ENCODE measurements around the gene UBN1. TPM values are rescaled to one million over a fixed set of nuclear protein-coding genes. Genes with fewer than 3 reads are reported as not detected.
"Not testable (repeated sequence)": the region's sequence is repeated elsewhere in the genome, so short reads cannot be mapped to it uniquely, and the experiment has no call there.

Gene UBN1
- total RNA-seq, 1 donor from 2014 or later = 23.5 TPM

GRCh38 chr16:4909825-4910224 is 62.5 kb downstream of the UBN1 start:
- no peak for DNase-seq

DNA sequence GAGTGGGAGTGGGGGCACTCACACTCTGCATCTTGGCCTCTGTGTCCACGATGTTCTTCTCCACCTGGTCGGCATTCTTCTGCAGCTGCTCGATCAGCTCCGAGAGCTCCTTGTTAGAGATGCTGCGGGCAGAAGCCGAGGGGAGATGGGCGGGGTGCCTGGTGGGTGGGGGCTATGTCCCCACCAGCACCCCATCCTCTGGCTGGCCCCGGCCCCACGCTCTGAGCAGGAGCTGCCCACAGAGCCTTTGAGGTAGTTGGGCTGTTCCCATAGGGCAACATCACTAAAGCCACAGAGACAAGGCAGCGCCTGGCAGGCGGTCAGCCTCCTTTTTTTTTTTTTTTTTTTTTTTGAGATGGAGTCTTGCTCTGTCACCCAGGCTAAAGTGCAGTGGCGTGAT is 63.5 kb downstream of the UBN1 start:
- DNase-seq = no peak

- DNase-seq = no peak
These were observed 64.7 kb downstream of the UBN1 start for GRCh38 chr16:4911970-4912386.

DNA sequence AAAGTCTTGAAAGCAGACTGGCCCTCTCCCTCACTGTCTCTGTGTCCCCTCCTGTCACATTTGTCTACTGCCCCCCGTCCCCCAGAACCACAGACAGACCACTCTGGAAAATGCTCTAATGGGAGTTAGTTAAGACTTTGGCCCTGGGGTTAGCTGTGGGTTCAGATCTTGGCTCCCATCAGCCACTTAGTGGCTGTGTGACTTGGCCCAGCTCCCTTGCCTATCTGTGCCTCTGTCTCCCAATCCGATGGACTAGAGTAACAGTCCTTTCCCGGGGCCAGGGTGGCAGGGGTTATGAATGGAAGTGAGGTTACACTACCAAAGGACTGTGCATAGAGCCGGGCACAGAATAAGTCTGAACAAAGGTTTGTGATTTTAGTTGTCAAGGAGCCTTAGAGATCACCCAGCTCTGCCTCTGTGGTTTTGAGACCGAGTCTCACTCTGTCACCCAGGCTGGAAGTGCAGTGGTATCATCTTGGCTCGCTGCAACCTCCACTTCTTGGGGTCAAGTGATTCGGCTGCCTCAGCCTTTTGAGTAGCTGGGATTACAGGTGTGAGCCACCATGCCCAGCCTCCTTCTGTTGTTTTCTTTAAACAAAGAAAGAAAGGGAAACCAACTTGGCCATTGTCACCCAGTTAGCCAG is 66.0 kb downstream of the UBN1 start:
- DNase-seq = no peak

DNA sequence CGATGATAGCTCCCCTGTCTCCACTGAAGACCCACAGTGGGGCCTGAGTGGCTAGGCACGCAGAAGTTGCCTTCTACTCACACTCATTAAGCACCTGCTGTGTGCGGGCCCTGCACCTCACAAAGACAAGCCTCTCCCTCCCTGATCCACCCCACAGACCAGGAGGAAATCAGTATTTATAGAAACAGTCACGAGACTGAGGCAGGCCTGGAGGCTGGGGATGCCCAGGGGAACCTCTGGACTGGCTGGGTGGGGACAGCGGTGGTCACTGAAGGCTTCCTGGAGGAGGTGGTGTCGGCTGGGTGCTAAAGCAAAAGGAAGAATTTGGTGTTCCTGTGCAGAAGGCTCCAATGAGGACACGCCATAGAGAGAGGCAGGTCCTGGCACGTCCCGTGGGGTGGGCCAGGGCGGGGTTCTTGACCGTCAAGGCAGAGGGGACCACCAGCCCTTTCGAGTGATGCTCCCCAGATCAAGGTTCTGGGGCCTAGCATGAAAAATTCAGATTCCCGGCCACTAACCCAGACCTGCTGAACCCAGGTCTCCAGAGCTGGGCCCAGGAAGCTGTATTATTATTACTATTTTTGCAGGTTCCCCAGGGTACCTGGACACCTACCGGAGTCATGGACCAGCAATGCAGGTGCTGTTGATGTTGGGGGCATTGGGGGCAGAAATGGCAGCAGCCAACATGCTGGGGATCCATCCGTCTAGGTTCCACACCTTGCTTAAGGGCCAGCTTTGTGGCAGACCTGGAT is 66.7 kb downstream of the UBN1 start:
- no peak for DNase-seq

DNA sequence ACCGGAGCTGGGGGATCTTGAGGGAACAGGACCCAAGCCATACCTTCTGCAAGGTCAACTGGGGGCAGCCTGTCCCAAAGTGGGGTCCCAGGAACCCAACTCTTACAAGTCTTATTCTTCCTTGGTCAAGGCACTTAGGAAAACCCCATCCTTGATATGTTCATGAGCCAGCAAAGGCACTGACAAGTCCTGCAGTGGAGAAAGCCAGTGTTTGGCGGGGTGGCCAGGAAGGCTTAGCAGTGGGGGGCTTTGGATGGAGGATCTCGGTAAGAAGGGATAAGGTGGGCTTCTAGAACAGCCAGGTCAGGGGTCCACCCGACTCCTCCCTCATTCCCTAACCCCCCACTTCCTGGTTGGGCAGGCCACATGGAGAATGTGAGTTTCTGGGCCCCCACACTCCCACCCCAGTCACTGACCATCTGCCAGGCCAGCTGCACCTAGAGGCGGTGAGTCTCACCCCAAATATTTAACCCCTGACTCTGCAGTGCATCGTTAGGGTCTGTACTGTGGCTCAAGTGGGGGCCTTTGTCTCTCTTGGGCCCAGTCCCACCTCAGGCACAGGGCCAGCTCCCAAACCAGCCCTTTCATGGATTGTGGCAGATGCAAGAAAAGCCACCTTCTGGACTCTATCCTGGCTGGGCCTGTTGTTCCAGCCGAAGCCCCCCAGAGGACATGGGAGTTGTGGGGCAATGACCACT is 67.4 kb downstream of the UBN1 start:
- DNase-seq = no peak

- no peak for DNase-seq
These were observed 68.0 kb downstream of the UBN1 start for GRCh38 chr16:4915226-4915761.

- no peak for DNase-seq
These were observed 69.8 kb downstream of the UBN1 start for GRCh38 chr16:4917117-4917516.

GRCh38 chr16:4918781-4919251 is 71.5 kb downstream of the UBN1 start:
- DNase-seq = no peak

DNA sequence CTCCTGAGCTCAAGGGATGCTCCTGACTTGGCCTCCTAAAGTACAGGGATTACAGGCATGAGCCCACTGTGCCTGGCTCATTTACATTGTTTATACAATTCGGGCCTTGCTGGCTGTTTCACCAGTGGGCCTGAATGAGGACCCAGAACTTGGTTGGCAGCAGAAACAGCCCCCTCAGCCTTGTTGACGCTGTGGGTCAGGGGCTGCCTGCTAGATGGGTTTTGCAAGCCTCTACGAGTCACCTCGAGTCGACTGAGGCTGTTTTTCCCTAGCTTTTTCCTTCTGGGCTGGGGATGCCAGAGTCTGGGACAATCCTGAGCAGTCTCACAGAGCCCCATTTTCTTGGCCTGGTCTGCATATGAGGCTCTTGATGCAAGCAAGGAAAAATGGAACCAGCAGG is 73.5 kb downstream of the UBN1 start:
- no peak for DNase-seq

- DNase-seq = no peak
These were observed 75.6 kb downstream of the UBN1 start for GRCh38 chr16:4922721-4923342.

GRCh38 chr16:4923853-4924252 is 76.6 kb downstream of the UBN1 start:
- DNase-seq = no peak

DNA sequence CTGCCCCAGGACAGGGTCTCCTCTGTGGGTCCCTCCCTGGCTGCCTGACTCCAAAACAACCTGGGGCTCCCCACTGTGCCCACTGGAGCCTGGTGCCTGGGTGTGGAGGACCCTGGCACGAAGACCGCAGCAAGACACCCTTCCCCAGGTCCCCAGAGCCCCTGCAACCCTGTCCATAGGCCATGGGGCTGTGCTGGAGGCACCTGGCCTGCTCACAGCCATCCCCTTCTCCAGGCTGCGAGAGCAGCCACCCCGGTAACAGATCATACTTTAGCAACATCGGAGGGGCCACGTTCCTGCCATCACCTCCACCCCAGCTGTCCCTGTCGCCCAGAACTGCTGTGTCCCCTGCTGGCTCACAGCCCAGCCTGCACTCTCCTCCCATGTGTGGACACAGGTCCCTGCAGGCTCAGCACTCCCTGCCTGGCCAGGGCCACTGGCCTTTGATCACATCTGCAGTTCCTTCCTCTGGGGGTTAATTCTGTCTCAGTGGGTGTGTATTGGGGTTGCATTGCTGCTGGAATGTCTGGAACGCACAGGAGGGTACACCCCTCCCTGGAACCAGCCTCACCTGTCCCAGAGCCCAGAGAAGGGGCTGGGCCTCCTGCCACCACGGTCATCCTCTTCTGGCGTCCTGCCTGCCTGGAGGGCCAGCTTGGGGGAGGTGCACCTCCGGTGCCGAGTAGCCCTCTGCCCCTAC is 77.5 kb downstream of the UBN1 start:
- DNase-seq = no peak

DNA sequence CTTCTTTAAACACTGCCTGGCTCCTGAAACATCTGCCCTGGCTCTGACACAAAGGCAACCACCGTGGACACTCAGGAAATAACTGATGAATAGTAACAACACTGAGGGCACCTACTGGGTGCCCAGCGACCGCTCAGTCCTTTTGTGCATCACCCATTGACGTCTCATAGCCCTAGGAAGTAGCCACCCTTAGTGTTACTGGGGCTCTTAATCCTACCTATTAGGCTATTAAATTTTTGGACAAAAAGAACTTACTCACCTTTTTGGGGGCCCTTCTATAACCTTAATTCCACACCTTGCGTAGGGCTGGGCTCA is 78.0 kb downstream of the UBN1 start:
- no peak for DNase-seq

DNA sequence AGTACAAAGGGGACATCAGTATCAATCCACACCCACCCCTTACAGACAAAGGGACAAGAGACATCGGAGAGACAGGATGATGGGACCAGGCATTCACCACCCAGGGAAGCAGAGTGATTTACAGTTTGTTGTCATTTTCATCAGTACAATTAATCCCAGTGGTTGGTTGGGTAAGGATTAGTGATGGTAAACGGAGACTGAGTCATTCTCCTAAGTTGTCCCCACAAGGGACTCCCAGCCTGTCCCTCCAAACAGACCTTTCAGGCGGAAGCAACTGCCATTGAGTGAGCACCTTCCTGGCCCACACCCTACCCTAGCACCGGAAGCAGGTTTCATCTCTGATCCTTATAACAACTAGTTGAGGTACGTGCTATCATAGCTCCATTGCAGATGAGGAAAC is 78.5 kb downstream of the UBN1 start:
- DNase-seq = no peak

DNA sequence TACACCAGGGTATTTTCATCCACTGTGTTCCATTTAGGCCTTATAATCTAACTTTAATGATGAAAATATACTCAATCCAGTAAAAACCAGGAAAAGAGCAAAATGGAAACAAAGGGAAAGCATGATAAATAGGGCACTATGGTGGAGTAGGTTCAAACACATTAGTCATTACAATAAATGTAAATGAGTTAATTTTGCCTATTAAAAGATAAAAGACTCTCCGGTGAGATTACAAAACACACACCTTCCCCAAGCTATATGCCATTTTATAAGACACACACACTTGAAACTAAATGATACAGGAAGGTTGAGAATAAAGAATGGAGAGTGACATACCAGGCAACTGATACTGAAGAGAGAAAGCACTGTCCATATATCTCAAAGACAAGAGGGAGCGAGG is 79.6 kb downstream of the UBN1 start:
- DNase-seq = no peak

DNA sequence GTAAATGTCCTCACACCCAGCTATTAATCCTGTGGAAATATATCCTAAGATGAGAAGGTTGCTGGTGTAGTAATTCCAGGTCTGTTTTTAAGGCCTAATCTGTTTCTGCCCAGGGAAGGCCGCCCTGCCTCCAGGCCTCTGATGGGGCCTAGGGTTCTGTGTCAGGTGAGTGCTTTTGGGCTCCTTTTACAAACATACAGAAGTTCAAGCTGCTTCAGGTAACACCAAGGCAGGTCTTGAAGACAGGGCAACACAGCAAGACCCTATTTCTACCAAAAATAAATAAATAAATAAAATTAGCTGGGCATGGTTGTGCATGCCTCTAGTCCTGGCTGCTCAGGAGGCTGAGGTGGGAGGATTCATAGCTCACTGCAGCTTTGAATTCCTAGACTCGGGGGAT is 80.4 kb downstream of the UBN1 start:
- no peak for DNase-seq

DNA sequence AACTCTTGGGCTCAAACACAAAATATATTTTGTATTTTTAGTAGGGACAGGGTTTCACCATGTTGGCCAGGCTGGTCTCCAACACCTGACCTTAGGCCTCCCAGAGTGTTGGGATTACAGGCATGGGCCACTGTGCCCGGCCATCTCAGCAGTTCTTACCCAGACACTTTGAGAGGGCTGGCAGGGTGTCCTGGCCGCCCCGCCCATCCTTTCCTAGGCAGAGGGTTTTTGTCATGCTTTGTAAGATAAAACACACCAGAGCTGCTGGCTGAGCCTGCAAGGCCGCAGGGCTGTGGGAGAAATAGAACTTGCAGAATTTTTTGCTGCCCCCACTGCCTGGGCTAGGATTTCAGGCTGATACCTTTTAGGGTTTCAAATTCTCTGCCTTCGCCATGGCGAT is 80.9 kb downstream of the UBN1 start:
- DNase-seq = no peak

GRCh38 chr16:4929619-4930018 is 82.3 kb downstream of the UBN1 start:
- DNase-seq = not testable (repeated sequence)

DNA sequence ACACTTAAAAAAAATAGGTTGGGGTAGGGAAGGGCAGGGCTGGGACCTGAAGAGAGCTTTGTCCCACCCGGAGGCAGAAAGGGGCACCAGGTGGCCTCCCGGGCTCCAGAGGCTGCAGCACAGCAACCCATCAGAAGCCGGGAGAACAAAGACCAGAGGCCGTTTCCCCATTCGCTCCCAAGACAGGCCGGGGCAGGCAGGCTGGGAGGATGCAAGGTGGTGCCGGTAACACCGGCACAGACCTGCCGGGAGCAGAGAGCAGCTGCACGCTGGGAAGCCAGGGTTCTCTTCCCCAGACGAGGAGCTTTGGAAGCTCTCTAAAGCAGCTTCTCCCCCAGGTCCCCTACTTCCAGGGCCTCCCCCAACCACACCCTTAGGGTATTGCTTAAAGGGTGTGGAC is 84.1 kb downstream of the UBN1 start:
- no peak for DNase-seq

Data from skin of body (tissue), 2 donors.